ENCODE data around the gene MAPK11.

MAPK11 gene

DNA sequence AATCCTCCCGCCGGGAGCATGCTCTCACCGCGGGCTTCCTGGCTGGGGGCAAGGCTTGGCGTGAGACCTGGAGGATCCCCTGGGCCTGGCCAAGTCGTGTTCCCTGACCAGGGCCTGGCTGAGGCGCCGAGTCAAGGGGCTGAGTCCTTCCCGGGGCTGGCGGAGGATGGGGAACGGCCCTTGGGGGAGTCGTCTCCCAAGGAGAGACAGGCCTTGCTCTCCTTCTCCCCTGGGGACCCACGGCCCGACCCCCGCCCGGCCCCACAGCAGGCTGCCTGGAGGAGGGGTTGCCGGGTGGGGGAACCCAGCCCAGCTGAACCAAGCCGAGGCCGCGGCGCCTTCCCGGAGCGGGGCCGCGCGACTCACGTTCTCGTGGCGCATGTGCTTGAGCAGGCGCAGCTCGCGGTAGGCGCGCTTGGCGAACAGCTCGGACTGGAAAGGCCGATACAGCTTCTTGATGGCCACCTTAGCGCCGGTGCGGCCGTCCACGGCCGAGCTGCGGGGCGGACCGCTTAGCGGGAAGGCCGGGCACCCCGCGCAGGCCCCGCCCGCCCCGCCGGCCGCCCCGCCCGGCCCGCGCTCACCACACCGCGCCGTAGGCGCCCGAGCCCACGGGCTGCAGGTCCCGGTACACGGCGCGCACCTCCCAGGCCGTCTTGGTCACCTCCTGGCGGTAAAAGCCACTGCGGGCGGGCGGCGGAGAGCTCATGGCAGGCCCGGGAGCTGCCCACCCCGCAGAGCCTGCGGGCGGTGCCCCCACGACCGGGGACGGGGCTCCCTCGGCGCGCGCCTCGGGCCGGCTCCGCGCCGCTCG lies 9.2 kb downstream of the MAPK11 start:
- Histone ChIP-seq H3K4me1 (peaks cover 0 to 22% (median 11%) of the 10 kb centered on the region in 4 donors), H3K9me3 (no peaks in the 10 kb centered on the region), H3K27me3 (peaks cover 0 to 83% of the 10 kb centered on the region in 2 donors), H3K27ac (no peak overlapping the region), H3K36me3 (no peaks in the 10 kb centered on the region), H3K4me3 (peak overlapping the region; percentile 44 to 49)
- TF ChIP-seq, protein P1, sequence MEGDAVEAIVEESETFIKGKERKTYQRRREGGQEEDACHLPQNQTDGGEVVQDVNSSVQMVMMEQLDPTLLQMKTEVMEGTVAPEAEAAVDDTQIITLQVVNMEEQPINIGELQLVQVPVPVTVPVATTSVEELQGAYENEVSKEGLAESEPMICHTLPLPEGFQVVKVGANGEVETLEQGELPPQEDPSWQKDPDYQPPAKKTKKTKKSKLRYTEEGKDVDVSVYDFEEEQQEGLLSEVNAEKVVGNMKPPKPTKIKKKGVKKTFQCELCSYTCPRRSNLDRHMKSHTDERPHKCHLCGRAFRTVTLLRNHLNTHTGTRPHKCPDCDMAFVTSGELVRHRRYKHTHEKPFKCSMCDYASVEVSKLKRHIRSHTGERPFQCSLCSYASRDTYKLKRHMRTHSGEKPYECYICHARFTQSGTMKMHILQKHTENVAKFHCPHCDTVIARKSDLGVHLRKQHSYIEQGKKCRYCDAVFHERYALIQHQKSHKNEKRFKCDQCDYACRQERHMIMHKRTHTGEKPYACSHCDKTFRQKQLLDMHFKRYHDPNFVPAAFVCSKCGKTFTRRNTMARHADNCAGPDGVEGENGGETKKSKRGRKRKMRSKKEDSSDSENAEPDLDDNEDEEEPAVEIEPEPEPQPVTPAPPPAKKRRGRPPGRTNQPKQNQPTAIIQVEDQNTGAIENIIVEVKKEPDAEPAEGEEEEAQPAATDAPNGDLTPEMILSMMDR (IDR thresholded peaks at IDR 0.05): no peak
- intact Hi-C loops (cut with DNase I; ENCODE audit: low total_unique reads): no loop called here
- no peak for DNase-seq

DNA sequence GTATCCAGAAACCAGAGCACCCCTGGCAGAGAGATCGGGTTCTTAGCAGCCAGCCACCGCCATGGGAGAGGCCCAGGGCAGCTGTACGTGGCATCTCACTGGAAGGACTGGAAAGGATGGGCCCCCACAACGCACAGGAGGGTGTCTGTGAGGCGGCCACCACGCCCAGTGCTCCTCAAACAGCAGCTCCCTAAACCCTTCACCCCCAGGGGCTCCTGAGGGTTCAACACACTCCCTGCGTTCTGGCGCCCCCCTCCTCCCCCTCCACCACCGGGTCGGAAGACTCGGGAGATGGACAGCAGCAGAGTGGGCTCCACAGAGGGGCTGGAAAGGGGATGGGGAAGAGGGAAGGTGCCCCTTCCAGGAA lies 9.8 kb downstream of the MAPK11 start:
- H3K27ac ChIP-seq: no peak overlapping the region
- H3K4me1 ChIP-seq: peaks cover 0 to 22% (median 11%) of the 10 kb centered on the region in 4 donors
- TF ChIP-seq, protein P1 (IDR thresholded peaks at IDR 0.05): no peak
- peak overlapping the region; percentile 44 to 49 for H3K4me3 ChIP-seq
- intact Hi-C loops (cut with DNase I; ENCODE audit: low total_unique reads): no loop called here
- DNase-seq: no peak
- H3K27me3 ChIP-seq: peaks cover 0 to 89% of the 10 kb centered on the region in 2 donors
- no peaks in the 10 kb centered on the region for H3K36me3 ChIP-seq
- no peaks in the 10 kb centered on the region for H3K9me3 ChIP-seq

DNA sequence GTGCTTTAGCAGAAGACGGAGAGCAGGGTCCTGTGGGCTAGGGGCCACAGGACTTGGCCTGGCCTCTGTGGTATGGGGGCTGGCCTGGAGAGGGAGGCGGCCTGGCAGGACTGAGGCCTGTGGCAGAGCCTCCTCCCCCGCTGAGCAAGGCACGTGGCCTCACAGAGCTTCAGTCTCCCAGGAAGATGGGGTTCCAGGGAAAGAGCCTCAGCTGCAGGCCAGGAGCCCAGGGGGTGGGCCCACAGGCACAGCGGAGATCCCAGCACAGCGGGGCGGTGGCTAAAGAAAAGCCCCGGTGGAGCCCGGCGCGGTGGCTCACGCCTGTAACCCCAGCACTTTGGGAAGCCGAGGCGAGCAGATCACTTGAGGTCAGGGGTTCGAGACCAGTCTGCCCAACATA lies 10.9 kb downstream of the MAPK11 start:
- no peaks in the 10 kb centered on the region for H3K36me3 ChIP-seq
- no peak for DNase-seq
- peaks cover 0 to 83% of the 10 kb centered on the region in 2 donors for H3K27me3 ChIP-seq
- no peak overlapping the region for H3K27ac ChIP-seq
- peaks cover 0 to 22% (median 11%) of the 10 kb centered on the region in 4 donors for H3K4me1 ChIP-seq
- no peak overlapping the region for H3K4me3 ChIP-seq
- no peaks in the 10 kb centered on the region for H3K9me3 ChIP-seq
- intact Hi-C loops (cut with DNase I; ENCODE audit: low total_unique reads): loop anchor here (10.0 kb wide), 1 partner anchor 185 kb away; no protein-coding TSS in a partner anchor
- TF ChIP-seq, protein P1 (IDR thresholded peaks at IDR 0.05): no peak

DNA sequence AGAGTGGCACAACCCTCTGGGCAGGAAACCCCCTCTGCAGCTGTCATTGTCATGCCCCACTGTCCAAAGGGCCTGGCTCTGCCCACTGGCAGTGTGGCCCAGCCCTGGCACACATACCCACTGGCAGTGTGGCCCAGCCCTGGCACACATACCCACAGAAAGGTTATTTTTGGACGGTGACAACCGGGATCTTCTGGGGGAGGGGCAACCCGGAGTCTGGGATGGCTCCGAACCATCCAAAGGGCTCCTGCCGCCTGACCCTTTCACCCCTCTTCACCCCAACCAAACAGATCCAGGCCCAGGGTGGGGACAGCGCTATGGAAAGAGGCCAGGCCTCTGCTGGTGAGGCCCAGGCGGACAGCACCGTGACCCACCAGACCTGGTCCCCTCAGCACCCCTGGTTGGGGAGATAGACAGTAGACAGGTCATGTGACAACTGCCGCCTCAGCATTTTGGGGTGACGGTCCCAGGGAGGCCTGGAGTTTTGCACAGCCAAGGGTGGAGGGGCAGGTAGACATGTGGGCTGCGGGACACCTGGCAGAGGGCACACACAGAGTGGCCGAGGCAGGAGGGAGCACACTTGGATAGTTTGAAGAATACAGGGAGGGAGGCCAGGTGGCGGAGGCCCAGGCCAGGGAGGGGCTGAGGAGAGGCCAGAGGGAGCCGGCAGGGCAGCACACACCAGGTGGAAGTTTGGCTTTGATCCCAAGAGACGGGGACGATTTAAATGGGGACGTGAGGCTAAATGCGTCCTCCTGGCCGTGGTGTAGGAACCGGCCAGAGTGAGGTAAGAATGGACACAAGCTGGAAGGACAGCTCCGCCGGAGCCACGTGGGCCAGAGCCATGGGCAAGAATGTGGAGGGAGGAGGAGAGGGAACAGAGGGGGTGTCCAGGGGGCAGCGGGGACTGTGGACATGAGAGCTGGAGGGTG lies 11.6 kb downstream of the MAPK11 start:
- no peak for DNase-seq
- TF ChIP-seq, protein P1 (IDR thresholded peaks at IDR 0.05): no peak
- H3K36me3 ChIP-seq: no peaks in the 10 kb centered on the region
- no peak overlapping the region for H3K27ac ChIP-seq
- peaks cover 0 to 78% of the 10 kb centered on the region in 2 donors for H3K27me3 ChIP-seq
- H3K9me3 ChIP-seq: no peaks in the 10 kb centered on the region
- no peak overlapping the region for H3K4me3 ChIP-seq
- H3K4me1 ChIP-seq: peaks cover 0 to 22% (median 11%) of the 10 kb centered on the region in 4 donors
- intact Hi-C loops (cut with DNase I; ENCODE audit: low total_unique reads): loop anchor here (10.0 kb wide), 1 partner anchor 186 kb away; no protein-coding TSS in a partner anchor

DNA sequence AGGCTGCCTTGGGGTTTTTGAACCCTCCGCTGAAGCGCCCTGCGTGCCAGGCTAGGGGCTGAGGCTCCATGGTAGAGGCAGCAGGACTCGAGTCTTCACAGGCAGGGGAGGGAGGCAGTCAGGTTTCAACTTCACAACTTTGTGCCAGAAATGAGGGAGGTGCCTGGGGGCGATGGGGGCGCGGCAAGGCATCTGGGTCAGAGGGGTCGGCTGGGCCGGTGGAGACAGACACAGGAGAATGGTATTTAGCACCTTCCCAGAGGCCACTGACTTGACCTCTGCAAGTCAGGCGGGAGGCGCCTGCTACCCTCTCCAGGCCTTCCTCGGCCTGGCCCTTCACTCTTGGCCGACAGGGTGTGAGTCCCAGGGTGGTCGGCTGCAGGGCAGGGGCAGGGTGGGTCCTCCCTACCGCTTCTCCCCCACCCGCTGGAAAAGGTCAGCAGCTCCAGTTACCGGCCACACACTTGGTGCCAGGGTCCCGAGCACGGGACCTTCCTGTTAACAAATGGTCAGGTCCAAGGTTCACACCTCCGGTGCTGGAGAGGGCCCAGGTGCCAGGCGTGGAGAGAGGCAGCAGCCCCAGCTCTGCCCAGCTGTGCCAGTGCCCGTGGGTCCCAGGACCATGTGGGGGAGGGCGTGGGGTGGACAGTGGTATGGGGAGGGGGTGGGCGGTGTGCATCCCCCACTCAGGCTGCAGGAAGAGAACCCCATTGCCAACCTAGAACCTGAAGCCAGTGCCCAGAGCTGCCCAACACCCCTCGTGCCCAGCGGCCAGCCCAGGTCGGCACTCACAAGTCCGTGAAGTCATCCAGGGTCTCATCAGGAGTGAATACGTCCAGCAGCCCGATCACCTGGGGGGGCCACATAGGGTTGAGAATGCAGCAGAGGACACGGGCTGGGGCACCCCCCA lies 12.5 kb downstream of the MAPK11 start:
- no peaks in the 10 kb centered on the region for H3K9me3 ChIP-seq
- TF ChIP-seq, protein P1 (IDR thresholded peaks at IDR 0.05): no peak
- no peak overlapping the region for H3K4me3 ChIP-seq
- DNase-seq: no peak
- peaks cover 0 to 22% (median 11%) of the 10 kb centered on the region in 4 donors for H3K4me1 ChIP-seq
- intact Hi-C loops (cut with DNase I; ENCODE audit: low total_unique reads): loop anchor here (10.0 kb wide), 1 partner anchor 187 kb away; no protein-coding TSS in a partner anchor
- H3K36me3 ChIP-seq: no peaks in the 10 kb centered on the region
- no peak overlapping the region for H3K27ac ChIP-seq
- H3K27me3 ChIP-seq: peaks cover 0 to 69% of the 10 kb centered on the region in 2 donors
